Measurements from ENCODE around the gene ARL13B.
"Not testable (repeated sequence)": the region's sequence is repeated elsewhere in the genome, so short reads cannot be mapped to it uniquely, and the experiment has no call there.

Gene ARL13B

DNA sequence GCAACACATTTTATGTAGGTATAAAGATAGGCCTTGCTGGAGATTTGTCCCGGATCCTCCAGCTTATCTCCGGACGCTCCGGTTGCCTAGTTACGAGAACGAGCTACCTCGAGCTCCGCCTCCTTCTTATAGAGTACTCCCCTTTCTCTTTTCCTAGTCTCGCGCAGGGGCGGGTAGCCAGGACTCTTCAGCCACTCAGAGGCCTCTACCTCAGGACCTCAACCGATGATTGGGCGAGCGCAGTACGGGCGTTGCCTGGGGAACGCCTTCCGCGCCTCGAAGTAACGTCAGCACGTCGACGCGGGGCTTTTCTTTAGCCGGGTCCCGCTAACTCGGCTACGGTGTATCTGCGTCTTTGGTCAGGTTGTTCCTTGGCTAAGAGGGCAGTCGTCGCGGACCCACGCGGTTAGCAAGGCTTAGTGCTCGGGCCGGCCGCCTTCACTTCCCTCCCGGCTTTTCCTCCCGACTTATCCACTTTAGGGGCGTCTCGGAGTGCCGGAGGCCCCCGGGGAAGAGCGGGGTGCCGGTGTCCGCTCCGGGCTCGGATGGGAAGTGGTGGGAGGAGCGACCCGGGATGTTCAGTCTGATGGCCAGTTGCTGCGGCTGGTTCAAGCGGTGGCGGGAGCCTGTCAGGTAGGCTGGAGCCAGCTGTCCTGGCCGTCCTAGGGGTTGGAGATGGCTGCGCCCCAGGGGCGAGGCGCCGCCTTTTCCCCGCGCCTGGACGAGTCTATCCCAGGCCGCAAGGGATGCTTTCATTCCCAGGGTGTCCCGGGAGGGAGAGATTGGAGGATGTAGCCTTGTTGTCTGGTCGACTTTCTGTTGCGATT lies at the start of gene ARL13B:
TSS of gene ARL13B (plus strand) at position 306 of the 827 bp plus-strand sequence. CDS start at position 575, 269 bp downstream.
- FAIRE-seq (peak; percentile 99), DNase-seq (ENCODE audit: insufficient read length, low spot score) (peak; percentile 87)

DNA sequence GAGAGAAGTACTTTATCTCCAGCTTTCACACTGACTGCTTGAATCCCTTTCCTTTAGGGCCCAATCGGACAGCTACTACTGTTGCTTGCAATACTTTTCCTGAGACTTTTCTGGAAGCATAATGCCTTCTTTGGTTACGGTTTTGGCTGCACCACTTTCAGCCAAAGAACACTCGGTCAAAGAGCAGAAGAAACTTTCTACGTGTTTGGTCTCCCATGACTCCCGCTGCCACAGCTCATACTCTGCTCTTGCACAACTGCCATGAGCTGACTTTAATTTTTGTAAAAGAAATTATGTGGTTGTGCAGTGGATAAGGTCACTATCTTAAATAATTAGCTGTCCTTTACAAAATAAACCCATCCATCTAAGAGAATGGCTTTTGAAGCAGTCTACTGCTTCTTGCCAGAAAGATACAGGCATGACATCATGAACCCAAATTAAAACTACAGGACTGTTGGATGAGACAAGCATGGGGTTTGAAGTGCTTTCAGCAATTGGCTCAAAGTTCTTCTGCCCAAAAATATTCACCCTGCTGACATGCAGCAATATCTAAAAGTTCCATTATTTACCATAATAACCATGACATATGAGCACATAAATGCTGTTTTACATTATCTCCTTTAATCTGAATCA lies 48.2 kb upstream of the ARL13B start:
- no peak for FAIRE-seq
- DNase-seq (ENCODE audit: insufficient read length, low spot score), result no peak

DNA sequence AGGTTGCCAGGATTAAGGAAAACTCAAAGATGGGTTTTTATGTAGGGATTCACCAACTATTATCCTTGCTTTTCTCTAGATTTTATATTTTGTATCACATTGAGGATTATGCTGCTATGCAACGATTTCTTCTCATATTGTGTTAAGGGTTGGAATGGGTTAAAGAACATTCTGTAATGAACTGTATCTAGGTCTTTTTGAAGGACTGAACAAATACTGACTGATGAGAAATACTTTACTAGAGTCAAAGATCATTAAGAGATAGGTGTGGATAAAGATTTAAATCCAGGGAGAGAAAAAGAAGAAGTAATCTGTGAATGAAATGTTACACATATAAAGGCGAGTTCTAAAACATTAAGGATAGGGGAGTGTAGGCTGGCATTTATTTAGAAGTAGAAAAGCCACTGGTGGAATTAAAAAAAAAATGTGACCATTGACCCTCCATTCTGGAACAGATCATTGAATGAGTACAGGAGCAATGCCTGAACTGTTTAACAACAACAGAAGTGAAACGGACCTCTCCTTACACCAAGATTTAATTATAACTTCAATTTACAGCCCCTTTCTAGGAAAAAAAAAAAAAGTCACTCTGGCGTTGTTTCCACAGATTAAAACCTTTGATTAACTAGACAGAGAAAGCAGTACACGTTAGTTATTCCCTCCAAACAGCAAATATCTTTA lies 45.4 kb upstream of the ARL13B start:
- FAIRE-seq (no peak), DNase-seq (ENCODE audit: insufficient read length, low spot score) (no peak)

DNA sequence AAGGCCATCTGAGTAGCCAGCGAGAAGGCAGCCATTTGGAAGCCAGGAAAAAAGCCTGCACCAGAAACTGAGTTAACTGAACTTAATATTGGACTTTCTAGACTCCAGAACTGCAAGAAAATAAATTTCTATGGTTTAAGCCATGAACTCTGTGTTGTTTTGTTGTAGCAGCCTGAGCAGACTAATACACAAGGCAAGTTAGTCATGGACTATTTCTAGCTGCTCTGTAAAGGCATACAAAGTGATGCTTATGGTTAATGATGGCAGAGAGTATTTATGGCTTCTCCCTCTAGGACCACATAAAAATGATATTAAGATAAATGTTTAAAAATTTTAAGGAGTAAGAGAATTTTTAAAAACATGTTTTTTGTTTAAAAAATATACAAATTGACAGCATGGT lies 43.4 kb upstream of the ARL13B start:
- DNase-seq (ENCODE audit: insufficient read length, low spot score), result no peak

DNA sequence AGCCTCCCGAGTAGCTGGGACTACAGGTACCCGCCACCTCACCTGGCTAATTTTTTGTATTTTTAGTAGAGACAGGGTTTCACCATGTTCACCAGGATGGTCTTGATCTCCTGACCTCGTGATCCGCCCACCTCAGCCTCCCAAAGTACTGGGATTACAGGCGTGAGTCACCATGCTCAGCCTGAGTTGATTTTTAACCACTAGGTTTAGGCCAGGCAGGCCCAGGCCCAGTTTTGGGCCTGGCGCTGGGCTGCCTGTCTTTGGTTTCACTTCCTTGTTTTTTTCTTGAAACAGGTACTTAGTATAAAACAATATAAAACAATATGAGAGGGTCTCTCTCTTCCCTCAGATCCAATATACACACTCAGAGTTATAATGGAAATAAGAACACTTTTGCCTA lies 42.5 kb upstream of the ARL13B start:
- FAIRE-seq; DNase-seq (ENCODE audit: insufficient read length, low spot score): not testable (repeated sequence)

More for the DNA sequence above, 43.4 kb upstream of the ARL13B start:
- no peak for FAIRE-seq

DNA sequence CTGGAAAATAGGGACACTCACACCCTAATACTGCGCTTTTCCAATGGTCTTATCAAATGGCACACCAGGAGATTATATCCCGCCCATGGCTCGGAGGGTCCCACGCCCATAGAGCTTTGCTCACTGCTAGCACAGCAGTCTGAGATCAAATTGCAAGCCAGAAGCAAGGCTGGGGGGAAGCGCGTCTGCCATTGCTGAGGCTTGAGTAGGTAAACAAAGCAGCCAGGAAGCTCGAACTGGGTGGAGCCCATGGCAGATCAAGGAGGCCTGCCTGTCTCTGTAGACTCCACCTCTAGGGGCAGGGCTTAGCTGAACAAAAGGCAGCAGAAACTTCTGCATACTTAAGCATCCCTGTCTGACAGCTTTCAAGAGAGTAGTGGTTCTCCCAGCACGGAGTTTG lies 30.0 kb upstream of the ARL13B start:
- not testable (repeated sequence) for DNase-seq (ENCODE audit: insufficient read length, low spot score); FAIRE-seq

DNA sequence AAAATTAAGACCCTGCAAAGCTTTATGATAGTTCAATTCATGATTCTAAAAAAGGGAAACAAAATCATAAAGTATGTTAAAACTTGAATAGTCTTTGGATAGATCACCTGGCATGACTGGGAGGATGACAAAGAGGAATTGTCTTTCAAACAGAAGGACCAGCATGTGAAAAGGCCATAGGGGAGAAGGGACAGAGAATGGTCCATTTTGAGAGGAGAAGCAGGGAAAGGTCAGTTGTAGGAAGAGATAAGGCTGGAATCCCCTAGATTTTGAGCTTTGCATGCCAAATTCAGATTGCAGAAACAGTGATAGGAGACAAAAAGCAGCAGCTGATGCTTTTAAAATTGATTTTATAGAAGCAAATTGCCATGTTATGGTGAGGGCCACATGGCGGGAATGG lies 18.9 kb upstream of the ARL13B start:
- FAIRE-seq, result no peak
- no peak for DNase-seq (ENCODE audit: insufficient read length, low spot score)

DNA sequence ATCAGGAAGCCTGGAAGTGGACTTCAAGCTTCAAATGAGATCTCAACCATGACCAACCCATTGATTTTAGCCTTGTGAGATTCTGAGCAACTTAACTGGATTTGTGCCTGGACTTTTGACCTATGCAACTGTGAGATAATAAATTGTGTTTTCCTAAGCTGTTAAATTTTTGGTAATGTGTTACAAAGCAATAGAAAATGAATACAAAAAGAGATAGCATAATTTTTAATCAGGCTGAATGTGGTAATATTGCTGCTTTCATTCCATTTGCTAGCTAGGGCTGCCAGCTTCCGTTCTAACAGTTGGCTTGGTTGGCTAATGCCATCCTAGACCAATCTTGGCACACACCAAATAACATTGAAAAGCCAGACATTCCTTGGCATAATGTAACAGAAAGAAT lies 18.5 kb upstream of the ARL13B start:
- FAIRE-seq (no peak), DNase-seq (ENCODE audit: insufficient read length, low spot score) (no peak)

DNA sequence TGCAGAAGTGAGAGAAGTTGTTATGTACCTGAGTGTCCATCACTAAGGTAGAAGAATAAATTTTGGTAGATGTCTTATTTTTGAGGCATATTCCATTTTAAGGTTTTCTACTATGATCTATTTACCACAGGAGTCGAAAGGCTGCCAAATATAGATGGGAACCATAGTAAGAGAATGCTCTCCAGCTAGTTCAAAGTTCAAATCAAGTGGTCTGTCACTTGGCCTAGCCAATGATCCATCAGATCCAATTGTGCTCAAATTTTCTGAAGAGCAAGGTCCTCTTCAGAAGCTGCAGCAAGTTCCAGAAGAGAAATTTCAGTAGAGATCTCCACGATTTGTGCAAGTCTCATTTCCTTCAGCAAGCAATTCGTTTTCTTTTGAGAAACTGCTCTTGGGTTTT lies 17.2 kb upstream of the ARL13B start:
- no peak for FAIRE-seq
- no peak for DNase-seq (ENCODE audit: insufficient read length, low spot score)

DNA sequence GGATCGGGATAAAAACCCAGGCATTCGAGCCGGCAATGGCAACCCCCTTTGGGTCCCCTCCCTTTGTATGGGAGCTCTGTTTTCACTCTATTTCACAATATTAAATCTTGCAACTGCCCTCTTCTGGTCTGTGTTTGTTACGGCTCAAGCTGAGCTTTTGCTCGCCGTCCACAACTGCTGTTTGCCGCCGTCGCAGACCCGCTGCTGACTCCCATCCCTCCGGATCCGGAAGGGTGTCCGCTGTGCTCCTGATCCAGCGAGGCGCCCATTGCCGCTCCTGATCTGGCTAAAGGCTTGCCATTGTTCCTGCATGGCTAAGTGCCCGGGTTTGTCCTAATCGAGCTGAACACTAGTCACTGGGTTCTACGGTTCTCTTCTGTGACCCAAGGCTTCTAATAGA lies 14.8 kb upstream of the ARL13B start:
- DNase-seq (ENCODE audit: insufficient read length, low spot score); FAIRE-seq: not testable (repeated sequence)

DNA sequence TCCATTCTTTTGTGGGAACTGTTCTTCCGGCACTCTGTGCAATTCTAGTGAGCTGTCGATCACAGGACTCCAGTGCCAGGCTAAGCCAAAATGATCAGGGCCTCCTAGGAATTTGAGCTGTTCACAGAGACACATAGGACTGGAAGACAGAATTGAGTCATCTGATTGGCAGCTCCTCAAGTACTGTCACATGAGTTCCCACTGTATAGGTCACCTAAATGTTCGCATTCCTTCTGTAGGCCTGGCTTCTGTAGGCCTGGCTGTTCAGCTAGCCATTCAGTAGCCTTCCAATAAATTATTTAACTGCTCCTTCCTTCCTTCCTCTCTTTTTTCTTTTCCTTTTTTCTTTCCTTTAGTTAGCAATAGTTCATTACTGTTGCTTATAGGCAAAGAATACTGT lies 10.5 kb upstream of the ARL13B start:
- FAIRE-seq (no peak), DNase-seq (ENCODE audit: insufficient read length, low spot score) (no peak)

DNA sequence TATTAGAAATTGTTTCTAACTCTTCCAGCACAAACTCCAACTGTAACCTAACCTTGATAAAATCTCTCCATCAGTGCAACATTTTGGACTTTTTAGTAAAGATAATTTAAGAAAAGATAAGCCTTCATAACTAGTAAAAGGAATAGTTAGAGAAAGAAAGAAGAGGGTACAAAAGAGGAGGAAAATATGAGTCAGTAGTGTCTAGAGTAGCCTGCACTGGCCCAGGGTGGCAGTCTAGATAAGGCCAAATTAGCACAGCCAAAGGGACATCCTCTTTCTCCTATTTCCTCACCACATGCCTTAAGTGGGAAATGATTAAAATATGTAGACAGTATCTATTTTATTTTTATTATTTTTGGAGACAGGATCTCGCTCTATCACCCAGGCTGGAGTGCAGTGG lies 10.0 kb upstream of the ARL13B start:
- DNase-seq (ENCODE audit: insufficient read length, low spot score) (no peak), FAIRE-seq (no peak)

DNA sequence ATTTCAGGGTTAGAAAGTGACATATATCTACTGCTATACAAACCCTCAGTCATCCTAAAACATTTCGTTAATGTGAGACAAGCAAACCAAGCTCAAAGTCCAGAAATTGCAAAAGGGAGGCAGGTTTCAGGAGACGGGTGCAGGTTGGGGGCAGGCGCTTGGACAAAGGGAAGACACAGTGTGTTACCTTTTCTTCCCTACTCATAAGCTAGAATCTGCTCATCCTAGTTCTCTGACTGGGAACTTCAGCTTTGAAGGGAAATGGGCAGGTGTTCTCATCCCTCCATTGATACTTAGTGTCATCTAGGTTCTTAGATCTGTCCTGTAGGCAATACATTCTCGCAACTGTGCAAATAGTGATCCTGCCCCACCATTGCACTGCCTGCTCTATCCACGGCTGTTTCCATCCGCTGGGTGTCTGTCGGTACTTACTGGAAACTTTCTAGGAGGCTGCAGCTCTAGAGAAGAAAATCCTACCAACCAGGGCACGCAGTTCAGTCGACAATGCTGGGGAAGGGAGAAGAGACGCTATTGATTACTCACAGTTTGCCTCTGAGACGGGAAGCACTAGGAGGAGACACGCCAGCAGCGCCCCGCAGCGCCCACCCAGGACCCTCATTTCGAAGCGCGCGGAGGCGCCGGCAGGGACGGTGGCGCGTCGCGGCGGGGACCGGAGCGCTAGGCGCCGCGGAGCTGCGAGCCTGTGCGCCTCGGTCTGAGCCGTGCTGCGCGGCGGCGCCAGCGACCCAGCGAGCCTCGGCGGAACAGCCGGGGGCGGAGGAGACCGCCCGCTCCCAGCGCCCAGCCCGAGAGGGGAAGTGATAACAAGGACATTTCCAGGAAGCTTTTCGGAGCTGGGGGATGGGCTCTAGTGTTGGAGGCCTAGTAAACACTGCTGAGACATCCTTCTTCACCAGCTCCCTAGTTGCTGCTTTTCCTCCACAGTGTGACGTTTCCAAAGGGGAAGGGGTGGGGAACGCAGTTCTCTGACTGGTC lies 6.5 kb upstream of the ARL13B start, which contains the start of gene PROS1:
TSS of gene PROS1 (minus strand) at position 766 of the 996 bp plus-strand sequence. CDS start at position 619, 147 bp downstream.
- peak; percentile 82 for FAIRE-seq
- no peak for DNase-seq (ENCODE audit: insufficient read length, low spot score)

DNA sequence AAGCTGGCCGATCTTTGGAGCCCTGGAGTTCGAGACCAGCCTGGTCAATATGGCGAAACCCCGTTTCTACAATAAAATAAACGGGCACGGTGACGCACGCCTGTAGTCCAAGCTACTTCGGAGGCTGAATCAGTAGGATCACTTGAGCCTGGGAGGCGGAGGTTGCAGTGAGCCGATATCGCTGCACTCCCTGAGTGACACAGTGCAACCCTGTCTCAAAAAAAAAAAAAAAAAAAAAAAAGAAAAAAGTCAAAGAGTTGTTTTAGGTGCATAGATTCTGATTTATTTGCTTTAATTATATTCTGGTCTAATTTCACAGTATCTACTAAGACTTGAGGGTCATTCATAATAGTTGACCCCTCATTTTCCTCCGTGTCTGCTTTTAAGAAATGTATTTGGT lies 1.7 kb downstream of the ARL13B start:
- FAIRE-seq (no peak), DNase-seq (ENCODE audit: insufficient read length, low spot score) (no peak)

DNA sequence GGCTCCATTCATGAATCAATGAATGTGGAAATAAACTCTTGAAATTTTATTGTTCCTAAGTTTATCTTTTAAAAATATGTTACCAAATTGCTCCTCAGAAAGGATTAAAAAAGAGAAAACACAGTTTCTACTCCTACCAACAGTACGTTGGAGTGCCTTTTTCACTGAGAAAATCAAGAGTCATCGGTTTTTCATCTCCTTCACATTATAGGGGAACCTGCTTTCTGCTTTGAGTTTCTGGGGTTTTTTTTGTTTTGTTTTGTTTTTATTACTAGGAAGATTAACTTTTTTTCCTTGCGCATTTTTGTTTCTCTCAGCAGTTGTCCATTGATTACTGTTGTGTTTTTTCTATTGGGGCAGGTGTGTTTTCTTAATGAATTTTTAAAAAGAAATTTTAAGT lies 3.5 kb downstream of the ARL13B start:
- no peak for DNase-seq (ENCODE audit: insufficient read length, low spot score)
- FAIRE-seq, result no peak

DNA sequence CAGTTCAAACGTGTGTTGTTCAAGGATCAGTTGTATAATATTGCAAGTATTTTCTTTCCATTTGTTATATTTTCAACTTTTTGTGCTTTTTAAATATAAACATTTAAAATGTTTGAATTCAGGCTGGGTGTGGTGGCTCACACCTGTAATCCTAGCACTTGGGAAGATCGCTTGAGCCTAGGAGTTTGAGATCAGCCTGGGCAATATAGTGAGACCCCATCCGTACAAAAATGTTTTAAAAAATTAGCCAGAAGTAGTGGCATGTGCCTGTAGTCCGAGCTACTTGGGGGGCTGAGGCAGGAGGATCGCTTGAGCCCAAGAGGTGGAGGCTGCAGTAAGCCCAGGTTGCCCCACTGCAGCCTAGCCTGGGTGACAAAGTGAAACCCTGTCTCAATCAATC lies 4.7 kb downstream of the ARL13B start:
- no peak for FAIRE-seq
- DNase-seq (ENCODE audit: insufficient read length, low spot score), result no peak

DNA sequence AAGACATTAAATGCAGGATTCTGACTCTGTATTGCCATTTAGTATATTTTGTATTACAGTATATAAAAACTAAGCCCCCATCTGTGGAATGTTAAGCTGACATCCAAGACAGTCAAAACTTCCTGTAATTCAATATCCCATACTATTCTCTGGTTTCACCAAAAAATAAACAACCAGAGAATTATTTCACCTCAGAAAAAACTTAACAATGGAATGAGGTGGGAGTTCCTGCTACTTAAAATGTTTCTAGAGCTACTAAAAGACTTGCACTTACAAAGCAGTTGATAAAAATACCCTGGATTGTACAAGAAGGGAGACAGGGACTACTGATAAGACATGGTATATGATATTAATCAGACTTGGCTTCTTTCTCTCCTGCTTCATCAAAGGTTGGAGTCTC lies 8.3 kb downstream of the ARL13B start:
- FAIRE-seq (no peak), DNase-seq (ENCODE audit: insufficient read length, low spot score) (no peak)

DNA sequence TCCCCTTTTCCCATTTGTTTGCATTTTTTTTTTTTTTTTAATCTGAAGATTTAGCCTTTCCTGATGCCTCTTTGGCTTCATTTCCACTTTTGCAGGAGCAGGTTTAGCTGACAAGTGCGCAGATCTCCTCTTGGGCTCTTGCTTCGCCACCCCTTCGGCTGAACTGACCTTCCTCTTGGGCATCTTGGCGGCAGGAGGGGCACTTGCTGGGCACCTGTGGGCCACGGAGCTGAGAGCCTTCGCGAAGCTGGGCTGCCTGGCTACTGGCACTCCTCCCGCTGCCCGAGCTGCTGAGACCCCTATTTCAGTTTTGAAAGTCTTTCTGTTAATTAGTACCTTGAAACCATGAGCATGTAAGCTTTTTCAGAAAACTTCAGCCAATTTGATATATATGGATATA lies 8.8 kb downstream of the ARL13B start:
- FAIRE-seq (no peak), DNase-seq (ENCODE audit: insufficient read length, low spot score) (no peak)

DNA sequence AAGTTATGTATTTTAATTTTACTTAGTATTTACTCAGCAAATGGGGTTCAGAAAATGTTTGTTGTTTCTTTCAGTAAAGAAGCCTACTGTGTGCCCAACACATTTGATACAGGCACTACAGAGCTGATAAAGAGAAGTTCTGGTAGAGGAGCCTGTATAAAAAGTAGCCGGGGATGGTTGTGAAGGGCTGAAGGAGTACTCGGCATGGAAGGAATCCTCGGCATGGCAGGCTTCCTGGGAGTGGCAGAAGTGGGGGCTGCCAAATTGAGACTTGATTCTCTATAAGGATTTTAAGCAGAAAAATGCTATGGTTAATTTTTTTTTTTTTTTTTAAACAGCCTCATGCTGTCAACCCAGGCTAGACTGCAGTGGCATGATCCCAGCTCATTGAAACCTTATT lies 9.3 kb downstream of the ARL13B start:
- no peak for DNase-seq (ENCODE audit: insufficient read length, low spot score)

DNA sequence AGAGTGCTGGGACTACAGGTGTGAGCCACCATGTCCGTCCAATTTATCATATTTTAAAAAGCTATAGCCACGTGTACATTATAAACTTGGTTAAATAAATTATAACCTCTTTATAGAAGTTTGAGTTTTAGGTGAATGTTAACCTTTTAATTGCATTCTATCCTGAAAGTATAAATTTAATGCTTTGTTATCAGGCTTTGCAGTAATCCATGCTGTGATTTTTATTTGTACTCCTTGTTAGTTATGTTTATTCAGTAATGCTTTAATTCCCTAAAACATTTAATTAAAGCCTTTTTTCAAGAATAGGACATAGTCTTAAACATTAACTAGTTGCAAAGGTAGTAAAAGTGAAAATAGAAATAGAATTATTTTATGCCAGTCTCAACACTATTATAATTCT lies 11.7 kb downstream of the ARL13B start:
- FAIRE-seq, result no peak
- DNase-seq (ENCODE audit: insufficient read length, low spot score), result no peak

More for the DNA sequence above, 9.3 kb downstream of the ARL13B start:
- FAIRE-seq, result no peak
